Measurements from ENCODE around the gene POLA2.
A peak's percentile ranks its signal among the peaks of the same experiment; 100 is the strongest.
"Not testable (repeated sequence)": the region's sequence is repeated elsewhere in the genome, so short reads cannot be mapped to it uniquely, and the experiment has no call there.

The POLA2 gene

GRCh38 chr11:65260302-65260701 is 1.5 kb upstream of the POLA2 start:
- no peak overlapping the region for H3K4me3 ChIP-seq (ENCODE audit: low read depth, low read length)
- DNase-seq (ENCODE audit: low read depth) = peak; percentile 14
- TF ChIP-seq, protein P1, sequence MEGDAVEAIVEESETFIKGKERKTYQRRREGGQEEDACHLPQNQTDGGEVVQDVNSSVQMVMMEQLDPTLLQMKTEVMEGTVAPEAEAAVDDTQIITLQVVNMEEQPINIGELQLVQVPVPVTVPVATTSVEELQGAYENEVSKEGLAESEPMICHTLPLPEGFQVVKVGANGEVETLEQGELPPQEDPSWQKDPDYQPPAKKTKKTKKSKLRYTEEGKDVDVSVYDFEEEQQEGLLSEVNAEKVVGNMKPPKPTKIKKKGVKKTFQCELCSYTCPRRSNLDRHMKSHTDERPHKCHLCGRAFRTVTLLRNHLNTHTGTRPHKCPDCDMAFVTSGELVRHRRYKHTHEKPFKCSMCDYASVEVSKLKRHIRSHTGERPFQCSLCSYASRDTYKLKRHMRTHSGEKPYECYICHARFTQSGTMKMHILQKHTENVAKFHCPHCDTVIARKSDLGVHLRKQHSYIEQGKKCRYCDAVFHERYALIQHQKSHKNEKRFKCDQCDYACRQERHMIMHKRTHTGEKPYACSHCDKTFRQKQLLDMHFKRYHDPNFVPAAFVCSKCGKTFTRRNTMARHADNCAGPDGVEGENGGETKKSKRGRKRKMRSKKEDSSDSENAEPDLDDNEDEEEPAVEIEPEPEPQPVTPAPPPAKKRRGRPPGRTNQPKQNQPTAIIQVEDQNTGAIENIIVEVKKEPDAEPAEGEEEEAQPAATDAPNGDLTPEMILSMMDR (IDR thresholded peaks at IDR 0.05; ENCODE audit: insufficient read depth, low read depth, low read length, missing control alignments) = no peak

- peak overlapping the region; percentile 98 for H3K4me3 ChIP-seq (ENCODE audit: low read depth, low read length)
- TF ChIP-seq, protein P1 (IDR thresholded peaks at IDR 0.05; ENCODE audit: insufficient read depth, low read depth, low read length, missing control alignments) = no peak
- no peak for DNase-seq (ENCODE audit: low read depth)
These were observed 789 bp upstream of the POLA2 start for GRCh38 chr11:65260756-65261590.

DNA sequence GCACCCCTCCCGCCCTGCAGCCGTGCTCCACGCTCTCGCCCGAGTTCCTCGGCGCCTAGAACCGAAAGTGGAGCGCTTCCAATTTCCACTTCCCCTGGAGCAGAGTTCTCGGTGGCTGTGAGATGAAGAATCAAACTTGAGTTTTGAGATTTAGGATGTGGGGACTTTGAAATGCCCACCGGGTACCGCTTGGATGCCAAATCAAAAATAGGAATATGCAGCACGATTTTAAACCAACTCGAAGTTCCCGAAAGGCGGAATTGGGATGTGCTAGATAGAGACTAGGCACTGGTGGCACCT is 569 bp downstream of the POLA2 start:
- no peak for DNase-seq (ENCODE audit: low read depth)
- TF ChIP-seq, protein P1 (IDR thresholded peaks at IDR 0.05; ENCODE audit: insufficient read depth, low read depth, low read length, missing control alignments) = no peak
- peak overlapping the region; percentile 98 for H3K4me3 ChIP-seq (ENCODE audit: low read depth, low read length)

DNA sequence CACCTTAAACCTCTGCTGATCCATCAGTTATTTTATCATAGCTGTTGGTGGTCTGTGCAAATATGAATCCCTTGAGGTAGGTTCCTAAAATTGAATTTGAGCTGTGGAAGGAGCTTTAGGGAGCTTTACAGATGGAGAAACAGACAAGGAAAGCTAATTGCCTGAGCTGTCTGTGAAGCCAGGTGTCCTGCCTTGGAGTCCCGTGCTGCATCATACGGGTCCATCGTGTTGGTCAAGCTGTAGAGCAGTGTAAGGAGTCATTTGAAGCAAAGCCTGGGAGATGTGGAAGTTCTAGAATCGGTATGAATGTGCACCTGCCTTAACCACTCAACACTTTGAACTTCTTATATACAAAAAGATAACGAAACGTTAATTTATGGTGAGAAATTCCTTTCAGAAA is 1.0 kb downstream of the POLA2 start:
- peak; percentile 50 for DNase-seq (ENCODE audit: low read depth)
- peak overlapping the region; percentile 98 for H3K4me3 ChIP-seq (ENCODE audit: low read depth, low read length)
- TF ChIP-seq, protein P1 (IDR thresholded peaks at IDR 0.05; ENCODE audit: insufficient read depth, low read depth, low read length, missing control alignments) = no peak

- H3K4me3 ChIP-seq (ENCODE audit: low read depth, low read length); DNase-seq (ENCODE audit: low read depth): not testable (repeated sequence)
These were observed 3.0 kb downstream of the POLA2 start for GRCh38 chr11:65264747-65265146.

DNA sequence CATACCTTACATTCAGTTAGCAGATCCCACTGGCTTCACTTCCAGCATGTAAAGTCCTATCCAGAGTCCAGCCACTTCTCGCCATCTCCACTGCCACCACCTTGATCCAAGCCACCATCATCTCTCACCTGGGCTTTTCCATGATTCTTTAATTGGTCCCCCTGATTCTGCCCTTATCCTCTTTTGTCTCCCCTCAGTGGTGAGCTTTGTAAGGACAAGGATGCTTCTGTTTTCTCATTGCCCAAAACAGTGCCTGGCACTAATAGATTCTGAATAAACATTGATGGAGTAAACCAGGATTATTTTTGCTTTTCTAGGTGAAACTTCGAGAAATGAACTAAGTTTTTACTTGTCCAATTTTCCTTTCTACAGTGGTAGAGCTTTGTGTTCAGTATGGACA is 4.4 kb downstream of the POLA2 start:
- TF ChIP-seq, protein P1 (IDR thresholded peaks at IDR 0.05; ENCODE audit: insufficient read depth, low read depth, low read length, missing control alignments) = no peak
- no peak for DNase-seq (ENCODE audit: low read depth)
- H3K4me3 ChIP-seq (ENCODE audit: low read depth, low read length) = no peak overlapping the region

GRCh38 chr11:65274735-65275682 is 13.2 kb downstream of the POLA2 start:
- TF ChIP-seq, protein P1 (IDR thresholded peaks at IDR 0.05; ENCODE audit: insufficient read depth, low read depth, low read length, missing control alignments) = peak; percentile 58
- peak; percentile 53 for DNase-seq (ENCODE audit: low read depth)

More at GRCh38 chr11:65274735-65275682, 13.2 kb downstream of the POLA2 start:
- H3K4me3 ChIP-seq (ENCODE audit: low read depth, low read length) = no peak overlapping the region

Measured in GM12865 (cell line).